HUES48 (cell line): ENCODE measurements around the gene RSPH9.

Experiments used
- H3K27ac ChIP-seq: one replicate; pipeline ENCODE4 v1.7.0; 2013; ENCODE audit warnings: low read depth, low read length, inconsistent platforms
- H3K27me3 ChIP-seq: 2 replicates; pipeline ENCODE4 v1.6.1; 2013; ENCODE audit warnings: mild to moderate bottlenecking, low read length; ENCODE audit not compliant: control insufficient read depth, insufficient read depth
- H3K36me3 ChIP-seq: 2 replicates; pipeline ENCODE4 v1.6.1; 2013; ENCODE audit warnings: low read length; ENCODE audit not compliant: control insufficient read depth, insufficient read depth
- H3K4me1 ChIP-seq: 2 replicates; pipeline ENCODE4 v1.6.1; 2013; ENCODE audit warnings: mild to moderate bottlenecking, low read length; ENCODE audit not compliant: control insufficient read depth, insufficient read depth
- H3K4me3 ChIP-seq: 2 replicates; pipeline ENCODE4 v1.5.1; 2013; ENCODE audit warnings: mild to moderate bottlenecking, low read depth, low read length
- H3K9ac ChIP-seq: 2 replicates; pipeline ENCODE4 v1.6.1; 2013; ENCODE audit warnings: mild to moderate bottlenecking, low read depth, low read length, moderate library complexity
- H3K9me3 ChIP-seq: 2 replicates; pipeline ENCODE4 v1.6.1; 2013; ENCODE audit warnings: low read length; ENCODE audit not compliant: control insufficient read depth, insufficient read depth

RSPH9 gene, protein sequence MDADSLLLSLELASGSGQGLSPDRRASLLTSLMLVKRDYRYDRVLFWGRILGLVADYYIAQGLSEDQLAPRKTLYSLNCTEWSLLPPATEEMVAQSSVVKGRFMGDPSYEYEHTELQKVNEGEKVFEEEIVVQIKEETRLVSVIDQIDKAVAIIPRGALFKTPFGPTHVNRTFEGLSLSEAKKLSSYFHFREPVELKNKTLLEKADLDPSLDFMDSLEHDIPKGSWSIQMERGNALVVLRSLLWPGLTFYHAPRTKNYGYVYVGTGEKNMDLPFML

DNA sequence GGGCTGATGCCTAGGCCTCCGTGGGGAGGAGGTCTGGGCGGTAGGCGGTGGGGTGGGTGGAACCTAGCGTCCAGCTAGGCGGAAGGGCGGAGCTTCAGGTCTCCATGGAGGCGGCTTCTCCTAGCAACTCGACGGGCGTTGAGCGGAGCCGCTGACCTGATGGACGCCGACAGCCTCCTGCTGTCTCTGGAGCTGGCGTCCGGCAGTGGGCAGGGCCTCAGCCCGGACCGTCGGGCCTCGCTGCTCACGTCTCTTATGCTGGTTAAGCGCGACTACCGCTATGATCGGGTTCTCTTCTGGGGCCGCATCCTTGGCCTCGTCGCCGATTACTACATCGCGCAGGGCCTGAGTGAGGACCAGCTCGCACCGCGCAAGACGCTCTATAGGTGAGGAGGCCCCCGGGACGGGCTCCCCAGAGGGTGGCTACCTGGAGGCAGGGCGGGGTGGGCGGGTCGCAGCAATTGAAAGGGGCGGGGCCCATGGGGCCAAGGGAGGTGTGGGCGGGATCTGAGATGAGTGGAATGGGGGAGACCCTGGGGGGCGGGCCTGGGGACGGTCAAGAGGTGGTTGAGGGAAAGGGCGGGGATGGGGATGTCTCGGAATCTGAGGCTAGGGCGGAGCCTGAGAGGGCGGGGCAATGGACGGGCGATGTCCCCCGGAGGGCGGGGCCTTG is at the start of gene RSPH9:
TSS of gene RSPH9 (plus strand) at position 97 of the 673 bp plus-strand sequence. CDS start at position 160, 63 bp downstream.
- Histone ChIP-seq H3K36me3 (peaks cover 22% of the 10 kb centered on the region), H3K4me3 (peak within 1 kb of the TSS; percentile 77), H3K9ac (peak within 1 kb of the TSS; percentile 27; the same call in 1 of the 2 replicates), H3K9me3 (no peaks in the 10 kb centered on the region), H3K27ac (peak within 1 kb of the TSS; percentile 67), H3K27me3 (no peaks in the 10 kb centered on the region), H3K4me1 (peaks cover 4% of the 10 kb centered on the region; the same call in 1 of the 2 replicates)

DNA sequence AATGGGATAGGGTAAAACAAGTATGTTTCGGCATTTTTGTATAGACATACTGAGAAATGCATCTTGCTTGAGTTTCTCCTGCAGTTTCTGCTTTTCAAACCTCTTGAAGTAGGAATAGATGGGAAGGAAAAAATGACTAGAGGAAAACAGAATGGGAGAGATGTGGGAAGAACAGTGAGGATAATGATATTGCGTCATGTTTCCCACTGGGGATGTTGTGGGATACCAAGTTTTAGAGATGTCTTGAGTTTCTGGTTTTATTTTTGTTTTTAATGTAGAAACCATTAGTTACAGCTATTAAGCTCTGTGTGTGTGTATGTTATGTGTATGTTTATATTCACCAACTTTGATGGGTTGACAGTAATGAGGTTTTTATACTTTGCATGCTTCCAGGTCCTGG is 44.2 kb upstream of the RSPH9 start:
- no peak overlapping the region for H3K9ac ChIP-seq
- no peak overlapping the region for H3K27ac ChIP-seq
- H3K9me3 ChIP-seq = no peaks in the 10 kb centered on the region
- H3K4me3 ChIP-seq = no peak overlapping the region
- no peaks in the 10 kb centered on the region for H3K27me3 ChIP-seq
- peaks cover 36% of the 10 kb centered on the region for H3K36me3 ChIP-seq
- no peaks in the 10 kb centered on the region for H3K4me1 ChIP-seq

GRCh38 chr6:43604174-43604573 is 40.7 kb upstream of the RSPH9 start:
- H3K27ac ChIP-seq = no peak overlapping the region
- no peaks in the 10 kb centered on the region for H3K27me3 ChIP-seq
- no peak overlapping the region for H3K9ac ChIP-seq
- no peaks in the 10 kb centered on the region for H3K4me1 ChIP-seq
- no peak overlapping the region for H3K4me3 ChIP-seq
- no peaks in the 10 kb centered on the region for H3K9me3 ChIP-seq
- H3K36me3 ChIP-seq = peaks cover 36% of the 10 kb centered on the region

GRCh38 chr6:43606019-43606418 is 38.8 kb upstream of the RSPH9 start:
- Histone ChIP-seq H3K4me1 (no peaks in the 10 kb centered on the region), H3K4me3 (no peak overlapping the region), H3K36me3 (peaks cover 45% of the 10 kb centered on the region), H3K27me3 (no peaks in the 10 kb centered on the region), H3K9ac (no peak overlapping the region), H3K27ac (no peak overlapping the region), H3K9me3 (no peaks in the 10 kb centered on the region)

DNA sequence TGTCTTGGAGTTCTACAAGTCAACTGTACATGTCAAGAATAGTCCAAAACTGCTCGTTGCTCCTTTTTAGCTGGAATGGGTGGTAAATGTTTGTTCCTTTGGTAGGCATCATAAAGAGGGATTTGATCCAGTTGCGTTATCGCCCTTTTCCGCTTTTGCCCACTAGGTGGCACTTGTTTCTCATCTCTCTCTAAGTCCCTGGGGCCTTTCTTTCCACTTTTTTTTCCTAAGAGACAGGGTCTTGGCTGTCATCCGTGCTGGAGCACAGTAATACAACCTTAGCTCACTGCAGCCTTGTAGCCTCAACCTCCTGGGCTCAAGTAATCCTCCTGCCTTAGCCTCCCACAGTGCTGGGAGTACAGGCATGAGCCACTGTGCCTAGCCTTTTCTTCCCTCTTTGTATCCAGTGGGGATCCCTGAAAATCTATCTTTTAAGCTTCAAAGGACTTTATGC is 36.5 kb upstream of the RSPH9 start:
- Histone ChIP-seq H3K9ac (no peak overlapping the region), H3K27ac (no peak overlapping the region), H3K4me1 (no peaks in the 10 kb centered on the region), H3K36me3 (peaks cover 53% of the 10 kb centered on the region), H3K4me3 (no peak overlapping the region), H3K9me3 (no peaks in the 10 kb centered on the region), H3K27me3 (no peaks in the 10 kb centered on the region)

GRCh38 chr6:43608807-43609206 is 36.0 kb upstream of the RSPH9 start:
- Histone ChIP-seq H3K9ac (no peak overlapping the region), H3K4me3 (no peak overlapping the region), H3K4me1 (no peaks in the 10 kb centered on the region), H3K36me3 (peaks cover 53% of the 10 kb centered on the region), H3K27ac (no peak overlapping the region), H3K9me3 (no peaks in the 10 kb centered on the region), H3K27me3 (no peaks in the 10 kb centered on the region)

DNA sequence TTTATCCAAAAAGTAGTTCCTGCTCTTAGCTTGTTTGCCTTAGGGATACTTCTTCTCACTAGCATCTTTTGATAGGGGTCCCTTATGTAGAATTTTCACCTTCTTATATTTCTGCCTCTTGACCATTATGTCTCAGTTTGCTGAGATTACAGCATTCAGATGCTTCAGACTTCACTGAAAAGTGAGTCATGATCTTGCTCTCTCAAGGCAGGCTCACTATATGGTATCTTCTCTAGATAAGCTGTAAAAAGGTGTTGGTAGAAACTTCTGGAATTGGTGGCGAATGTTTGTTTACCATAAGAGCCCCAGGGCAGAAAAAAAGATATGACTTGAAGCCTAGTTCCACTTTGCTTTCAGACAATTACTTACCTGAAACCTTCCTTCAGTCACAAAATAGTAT is 35.4 kb upstream of the RSPH9 start:
- Histone ChIP-seq H3K27ac (no peak overlapping the region), H3K36me3 (peaks cover 54% of the 10 kb centered on the region), H3K9me3 (no peaks in the 10 kb centered on the region), H3K27me3 (no peaks in the 10 kb centered on the region), H3K9ac (no peak overlapping the region), H3K4me1 (no peaks in the 10 kb centered on the region), H3K4me3 (no peak overlapping the region)

- peaks cover 50% of the 10 kb centered on the region for H3K36me3 ChIP-seq
Observed at GRCh38 chr6:43610431-43610830, 34.4 kb upstream of the RSPH9 start.

GRCh38 chr6:43613721-43614395 is 31.0 kb upstream of the RSPH9 start:
- no peak overlapping the region for H3K27ac ChIP-seq
- peaks cover 43% of the 10 kb centered on the region for H3K36me3 ChIP-seq
- H3K4me1 ChIP-seq = no peaks in the 10 kb centered on the region
- no peaks in the 10 kb centered on the region for H3K27me3 ChIP-seq
- no peak overlapping the region for H3K4me3 ChIP-seq
- H3K9me3 ChIP-seq = no peaks in the 10 kb centered on the region
- no peak overlapping the region for H3K9ac ChIP-seq

More at GRCh38 chr6:43610431-43610830, 34.4 kb upstream of the RSPH9 start:
- no peaks in the 10 kb centered on the region for H3K9me3 ChIP-seq
- no peak overlapping the region for H3K4me3 ChIP-seq
- no peak overlapping the region for H3K9ac ChIP-seq
- H3K27ac ChIP-seq = no peak overlapping the region
- no peaks in the 10 kb centered on the region for H3K4me1 ChIP-seq
- H3K27me3 ChIP-seq = no peaks in the 10 kb centered on the region

DNA sequence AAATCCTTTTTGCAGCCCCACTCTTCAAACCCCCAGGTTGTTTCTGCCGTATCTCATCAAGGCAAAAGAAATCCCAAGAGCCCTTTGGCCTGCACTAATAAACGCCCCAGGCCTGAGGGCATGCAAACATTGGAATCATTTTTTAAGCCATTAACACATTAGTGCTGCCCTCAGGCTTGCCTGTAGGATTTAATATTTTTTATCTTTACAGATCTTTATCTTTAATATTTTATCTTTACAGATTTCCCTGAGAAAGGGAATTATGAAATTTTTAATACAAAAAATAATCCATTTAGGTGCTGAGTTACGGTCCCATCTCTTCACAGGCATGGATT is 30.5 kb upstream of the RSPH9 start:
- no peaks in the 10 kb centered on the region for H3K9me3 ChIP-seq
- no peak overlapping the region for H3K27ac ChIP-seq
- peaks cover 45% of the 10 kb centered on the region for H3K36me3 ChIP-seq
- no peak overlapping the region for H3K9ac ChIP-seq
- no peak overlapping the region for H3K4me3 ChIP-seq
- no peaks in the 10 kb centered on the region for H3K4me1 ChIP-seq
- no peaks in the 10 kb centered on the region for H3K27me3 ChIP-seq
